DND-41 (cell line): ENCODE measurements around the gene TF.

Source experiments
- ATAC-seq: fragments of 200-7000 bp; cut with Tn5 transposase; 3 replicates; pipeline ENCODE4 v1.9.1; 2021; ENCODE audit warnings: low read depth; ENCODE audit not compliant: insufficient read depth
- DNase-seq: peaks from one replicate; pipeline ENCODE4 v3.0.0-alpha.2; 2020
- H2AFZ ChIP-seq: 2 replicates; pipeline ENCODE4 v1.6.0; 2012; ENCODE audit warnings: low read depth, low read length
- H3K27ac ChIP-seq: 2 replicates; pipeline ENCODE4 v1.5.1; 2012; ENCODE audit warnings: low read length, inconsistent platforms
- H3K27me3 ChIP-seq: fragments of 200-600 bp; sonication (generic); 2 replicates; pipeline ENCODE4 v1.6.0; 2012; ENCODE audit warnings: low read length, mild to moderate bottlenecking, inconsistent platforms; ENCODE audit not compliant: insufficient read depth, poor library complexity
- H3K36me3 ChIP-seq: 2 replicates; pipeline ENCODE4 v1.5.1; 2012; ENCODE audit warnings: low read length, inconsistent platforms; ENCODE audit not compliant: insufficient read depth
- H3K4me1 ChIP-seq: 2 replicates; pipeline ENCODE4 v1.5.1; 2012; ENCODE audit warnings: mild to moderate bottlenecking, low read length; ENCODE audit not compliant: insufficient read depth
- H3K4me2 ChIP-seq: 2 replicates; pipeline ENCODE4 v1.6.0; 2012; ENCODE audit warnings: mild to moderate bottlenecking, moderate library complexity, low read length, inconsistent platforms; ENCODE audit not compliant: insufficient read depth
- H3K4me3 ChIP-seq, 2 experiments: fragments of 200-600 bp in 1 of 2; shearing (Covaris generic) in 1 of 2; 2 replicates each; pipeline ENCODE4 v1.5.1; 2012 to 2016; ENCODE audit warnings: inconsistent platforms in 2 of 2, low read length in 2 of 2, mild to moderate bottlenecking in 2 of 2, low read depth in 1 of 2, moderate library complexity in 1 of 2
- H3K79me2 ChIP-seq: 2 replicates; pipeline ENCODE4 v1.6.0; 2012; ENCODE audit warnings: low read length, inconsistent platforms; ENCODE audit not compliant: insufficient read depth
- H3K9ac ChIP-seq: 2 replicates; pipeline ENCODE4 v1.6.0; 2012; ENCODE audit warnings: low read depth, mild to moderate bottlenecking, inconsistent platforms, low read length, moderate library complexity
- H3K9me3 ChIP-seq: 2 replicates; pipeline ENCODE4 v1.5.1; 2012; ENCODE audit warnings: low read length, moderate library complexity, mild to moderate bottlenecking, inconsistent platforms; ENCODE audit not compliant: insufficient read depth, severe bottlenecking
- H4K20me1 ChIP-seq: 2 replicates; pipeline ENCODE4 v1.6.0; 2012; ENCODE audit warnings: low read length; ENCODE audit not compliant: insufficient read depth
- EZH2 ChIP-seq: IDR thresholded peaks from 3 replicates; pipeline ENCODE4 v1.6.1; 2012; ENCODE audit warnings: borderline replicate concordance, low read depth, mild to moderate bottlenecking, moderate library complexity, low read length, inconsistent platforms; ENCODE audit not compliant: severe bottlenecking
- TF ChIP-seq, protein P1 (sequence below): IDR thresholded peaks from 2 replicates; pipeline ENCODE4 v1.5.1; 2012; ENCODE audit warnings: borderline replicate concordance, low read length, moderate library complexity, mild to moderate bottlenecking; ENCODE audit not compliant: poor library complexity, severe bottlenecking; ENCODE audit errors: extremely low read depth

Gene TF

DNA sequence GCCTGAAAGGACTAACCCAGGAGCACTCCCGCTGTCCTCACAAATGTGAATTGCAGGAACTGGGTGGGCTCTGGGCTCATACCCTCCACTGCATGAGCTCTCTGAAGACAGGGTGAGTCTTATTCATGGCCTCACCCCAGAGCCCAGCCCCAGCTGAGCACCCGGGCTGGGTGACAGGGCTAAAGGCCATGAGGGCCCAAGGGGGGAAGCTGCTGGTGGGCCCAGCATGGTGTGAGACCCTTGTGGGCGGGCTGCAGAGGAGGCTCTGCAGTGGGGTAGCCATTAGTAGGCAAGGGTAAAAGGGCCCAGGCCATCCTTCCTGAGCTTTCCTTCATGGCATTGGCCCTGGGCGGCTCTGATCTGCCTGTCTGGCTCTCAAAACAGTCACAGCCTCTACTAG, 89.8 kb downstream of the TF start:
- no peaks in the 10 kb centered on the region for H3K27me3 ChIP-seq
- H3K36me3 ChIP-seq = no peaks in the 10 kb centered on the region
- no peaks in the 10 kb centered on the region for H3K79me2 ChIP-seq
- H3K9ac ChIP-seq = no peak overlapping the region
- H4K20me1 ChIP-seq = no peaks in the 10 kb centered on the region
- ATAC-seq (no peak), DNase-seq (no peak)
- no peaks in the 10 kb centered on the region for H3K9me3 ChIP-seq
- H3K4me3 ChIP-seq = no peak overlapping the region
- TF ChIP-seq, protein P1, sequence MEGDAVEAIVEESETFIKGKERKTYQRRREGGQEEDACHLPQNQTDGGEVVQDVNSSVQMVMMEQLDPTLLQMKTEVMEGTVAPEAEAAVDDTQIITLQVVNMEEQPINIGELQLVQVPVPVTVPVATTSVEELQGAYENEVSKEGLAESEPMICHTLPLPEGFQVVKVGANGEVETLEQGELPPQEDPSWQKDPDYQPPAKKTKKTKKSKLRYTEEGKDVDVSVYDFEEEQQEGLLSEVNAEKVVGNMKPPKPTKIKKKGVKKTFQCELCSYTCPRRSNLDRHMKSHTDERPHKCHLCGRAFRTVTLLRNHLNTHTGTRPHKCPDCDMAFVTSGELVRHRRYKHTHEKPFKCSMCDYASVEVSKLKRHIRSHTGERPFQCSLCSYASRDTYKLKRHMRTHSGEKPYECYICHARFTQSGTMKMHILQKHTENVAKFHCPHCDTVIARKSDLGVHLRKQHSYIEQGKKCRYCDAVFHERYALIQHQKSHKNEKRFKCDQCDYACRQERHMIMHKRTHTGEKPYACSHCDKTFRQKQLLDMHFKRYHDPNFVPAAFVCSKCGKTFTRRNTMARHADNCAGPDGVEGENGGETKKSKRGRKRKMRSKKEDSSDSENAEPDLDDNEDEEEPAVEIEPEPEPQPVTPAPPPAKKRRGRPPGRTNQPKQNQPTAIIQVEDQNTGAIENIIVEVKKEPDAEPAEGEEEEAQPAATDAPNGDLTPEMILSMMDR = no peak
- no peak for TF ChIP-seq EZH2
- H2AFZ ChIP-seq = no peak overlapping the region
- no peak overlapping the region for H3K27ac ChIP-seq
- H3K4me1 ChIP-seq = no peaks in the 10 kb centered on the region
- no peak overlapping the region for H3K4me2 ChIP-seq

DNA sequence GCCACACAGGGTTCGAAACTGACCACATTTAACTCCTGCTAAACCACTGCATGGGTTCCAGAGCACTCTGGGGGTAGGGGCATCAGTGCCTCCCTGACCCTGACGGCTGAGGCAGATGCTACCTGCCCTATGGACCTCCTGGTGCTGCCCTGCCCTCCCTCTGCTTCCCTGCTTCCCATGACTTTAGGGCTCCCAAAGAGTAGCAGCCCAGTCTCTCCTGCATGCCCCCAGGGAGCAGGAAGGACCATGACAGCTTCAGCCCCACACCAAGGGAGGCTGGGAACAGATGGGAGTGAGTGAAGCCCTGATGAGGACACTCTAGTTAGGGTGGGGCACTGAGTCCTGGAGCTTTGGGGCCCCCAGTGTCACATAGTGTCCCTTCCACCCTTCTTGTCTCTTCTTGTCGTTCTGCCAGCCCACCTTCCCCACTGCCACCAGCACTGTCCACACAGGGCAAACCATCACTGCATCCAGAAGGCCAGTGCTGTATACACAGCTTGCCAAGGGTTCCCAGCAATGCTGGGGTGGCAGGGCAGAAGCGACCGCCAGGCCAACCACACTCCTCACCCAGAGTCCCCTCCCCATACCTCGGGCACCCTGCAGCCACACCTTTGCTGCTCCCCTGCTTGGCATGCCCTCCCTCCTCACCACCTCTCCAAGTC, 90.4 kb downstream of the TF start:
- Histone ChIP-seq H3K79me2 (no peaks in the 10 kb centered on the region), H3K4me1 (no peaks in the 10 kb centered on the region), H3K9me3 (no peaks in the 10 kb centered on the region), H4K20me1 (no peaks in the 10 kb centered on the region), H3K9ac (no peak overlapping the region), H3K27ac (no peak overlapping the region), H3K36me3 (no peaks in the 10 kb centered on the region), H3K4me3 (no peak overlapping the region), H3K4me2 (no peak overlapping the region), H3K27me3 (no peaks in the 10 kb centered on the region), H2AFZ (no peak overlapping the region)
- no peak for TF ChIP-seq EZH2
- TF ChIP-seq, protein P1 = no peak
- ATAC-seq = no peak
- no peak for DNase-seq

DNA sequence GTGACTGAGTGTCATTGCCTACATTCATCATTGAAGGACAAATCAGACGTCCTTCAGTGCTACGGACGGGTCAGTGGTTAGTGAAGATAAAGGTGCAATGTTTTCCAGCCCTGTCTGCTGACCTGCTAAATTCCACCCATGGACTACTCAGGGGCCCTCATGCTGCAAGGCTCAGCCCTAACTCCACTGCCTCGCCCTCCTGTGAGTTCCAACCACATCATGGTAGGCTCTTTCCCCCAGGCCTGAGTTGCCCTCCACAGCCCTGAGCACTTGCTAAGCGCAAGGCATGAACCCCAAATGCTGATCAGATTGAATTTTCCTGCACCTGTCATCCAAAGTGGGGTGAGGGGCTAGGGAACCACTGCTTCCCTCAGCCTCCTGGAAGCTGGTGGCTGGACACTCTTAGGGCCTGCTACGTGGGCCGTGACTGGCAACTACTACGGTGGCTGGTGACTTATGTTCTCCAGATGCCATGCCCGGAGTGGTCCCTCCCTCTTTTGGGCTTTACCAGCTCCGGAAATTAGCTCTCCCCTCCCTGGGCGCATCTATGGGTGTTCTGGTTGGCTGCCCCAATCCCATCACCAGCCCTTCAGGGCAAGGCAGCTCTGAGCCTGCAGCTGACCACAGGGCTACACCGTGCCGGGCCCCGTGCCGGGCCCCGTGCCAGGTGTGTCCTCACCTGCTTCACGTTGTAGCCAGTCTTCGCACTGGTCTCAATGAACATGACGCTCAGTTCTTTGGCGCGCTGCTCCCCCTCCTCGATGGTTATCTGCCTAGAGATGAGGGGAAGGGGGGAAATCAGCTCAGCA, 91.5 kb downstream of the TF start:
- Histone ChIP-seq H3K9me3 (no peaks in the 10 kb centered on the region), H3K27ac (no peak overlapping the region)

More for the DNA sequence above, 91.5 kb downstream of the TF start:
- H3K9ac ChIP-seq = no peak overlapping the region
- no peak overlapping the region for H2AFZ ChIP-seq
- no peak overlapping the region for H3K4me2 ChIP-seq
- no peaks in the 10 kb centered on the region for H3K79me2 ChIP-seq
- H3K4me1 ChIP-seq = no peaks in the 10 kb centered on the region
- no peak overlapping the region for H3K4me3 ChIP-seq
- peaks cover 3% of the 10 kb centered on the region for H3K27me3 ChIP-seq
- no peaks in the 10 kb centered on the region for H4K20me1 ChIP-seq
- no peaks in the 10 kb centered on the region for H3K36me3 ChIP-seq
- DNase-seq = no peak
- TF ChIP-seq, protein P1 = no peak
- no peak for TF ChIP-seq EZH2
- no peak for ATAC-seq
